ENCODE data around the gene PIK3CD. TPM values are rescaled to one million over a fixed set of nuclear protein-coding genes. Genes with fewer than 3 reads are reported as not detected.

PIK3CD gene
- total and polyA plus RNA-seq, 11 donors, result 1.9 to 18.8 (median 4.0) TPM

GRCh38 chr1:9717193-9718005 lies 65.9 kb downstream of the PIK3CD start:
- Histone ChIP-seq H3K27ac (peak overlapping the region in 4 of 12 donors; percentile 8 to 88 (median 32)), H3K9me3 (no peaks in the 10 kb centered on the region), H3K36me3 (peaks cover 0 to 77% (median 4%) of the 10 kb centered on the region in 9 donors), H3K4me1 (peaks cover 0 to 38% (median 0%) of the 10 kb centered on the region in 12 donors), H3K4me3 (peak overlapping the region in 8 of 12 donors; percentile 15 to 48 (median 32)), H3K27me3 (no peaks in the 10 kb centered on the region)
- no peak for TF ChIP-seq POLR2A (IDR thresholded peaks at IDR 0.05)
- TF ChIP-seq, protein P1, sequence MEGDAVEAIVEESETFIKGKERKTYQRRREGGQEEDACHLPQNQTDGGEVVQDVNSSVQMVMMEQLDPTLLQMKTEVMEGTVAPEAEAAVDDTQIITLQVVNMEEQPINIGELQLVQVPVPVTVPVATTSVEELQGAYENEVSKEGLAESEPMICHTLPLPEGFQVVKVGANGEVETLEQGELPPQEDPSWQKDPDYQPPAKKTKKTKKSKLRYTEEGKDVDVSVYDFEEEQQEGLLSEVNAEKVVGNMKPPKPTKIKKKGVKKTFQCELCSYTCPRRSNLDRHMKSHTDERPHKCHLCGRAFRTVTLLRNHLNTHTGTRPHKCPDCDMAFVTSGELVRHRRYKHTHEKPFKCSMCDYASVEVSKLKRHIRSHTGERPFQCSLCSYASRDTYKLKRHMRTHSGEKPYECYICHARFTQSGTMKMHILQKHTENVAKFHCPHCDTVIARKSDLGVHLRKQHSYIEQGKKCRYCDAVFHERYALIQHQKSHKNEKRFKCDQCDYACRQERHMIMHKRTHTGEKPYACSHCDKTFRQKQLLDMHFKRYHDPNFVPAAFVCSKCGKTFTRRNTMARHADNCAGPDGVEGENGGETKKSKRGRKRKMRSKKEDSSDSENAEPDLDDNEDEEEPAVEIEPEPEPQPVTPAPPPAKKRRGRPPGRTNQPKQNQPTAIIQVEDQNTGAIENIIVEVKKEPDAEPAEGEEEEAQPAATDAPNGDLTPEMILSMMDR (IDR thresholded peaks at IDR 0.05), result no peak
- peak; percentile 12 to 66 (median 32) for ATAC-seq
- intact Hi-C loops (cut with DNase I), result no loop called here
- DNase-seq, result peak in 4 of 5 donors; percentile 49 to 84 (median 58)
- whole genome bisulfite sequencing, 4 donors, result 48 to 60% (median 52%) methylated on average over 22 to 25 of the region's 25 CpGs

- peaks cover 0 to 3% (median under 1%) of the 10 kb centered on the region in 12 donors for H3K9me3 ChIP-seq
- H3K27ac ChIP-seq, result peak overlapping the region in 2 of 12 donors; percentile 34 to 88
- WGBS, 4 donors, result 88 to 93% (median 91%) methylated on average over 7 to 10 of the region's 10 CpGs
- peak overlapping the region in 4 of 12 donors; percentile 15 to 48 (median 42) for H3K4me3 ChIP-seq
- intact Hi-C loops (cut with DNase I), result no loop called here
- peaks cover 0 to 38% (median 0%) of the 10 kb centered on the region in 12 donors for H3K4me1 ChIP-seq
- no peak for DNase-seq
- H3K36me3 ChIP-seq, result peaks cover 0 to 78% (median 6%) of the 10 kb centered on the region in 9 donors
- no peaks in the 10 kb centered on the region for H3K27me3 ChIP-seq
- no peak for TF ChIP-seq POLR2A (IDR thresholded peaks at IDR 0.05)
- TF ChIP-seq, protein P1 (IDR thresholded peaks at IDR 0.05), result no peak
- no peak for ATAC-seq
Measured at GRCh38 chr1:9718006-9718680, 66.6 kb downstream of the PIK3CD start.

DNA sequence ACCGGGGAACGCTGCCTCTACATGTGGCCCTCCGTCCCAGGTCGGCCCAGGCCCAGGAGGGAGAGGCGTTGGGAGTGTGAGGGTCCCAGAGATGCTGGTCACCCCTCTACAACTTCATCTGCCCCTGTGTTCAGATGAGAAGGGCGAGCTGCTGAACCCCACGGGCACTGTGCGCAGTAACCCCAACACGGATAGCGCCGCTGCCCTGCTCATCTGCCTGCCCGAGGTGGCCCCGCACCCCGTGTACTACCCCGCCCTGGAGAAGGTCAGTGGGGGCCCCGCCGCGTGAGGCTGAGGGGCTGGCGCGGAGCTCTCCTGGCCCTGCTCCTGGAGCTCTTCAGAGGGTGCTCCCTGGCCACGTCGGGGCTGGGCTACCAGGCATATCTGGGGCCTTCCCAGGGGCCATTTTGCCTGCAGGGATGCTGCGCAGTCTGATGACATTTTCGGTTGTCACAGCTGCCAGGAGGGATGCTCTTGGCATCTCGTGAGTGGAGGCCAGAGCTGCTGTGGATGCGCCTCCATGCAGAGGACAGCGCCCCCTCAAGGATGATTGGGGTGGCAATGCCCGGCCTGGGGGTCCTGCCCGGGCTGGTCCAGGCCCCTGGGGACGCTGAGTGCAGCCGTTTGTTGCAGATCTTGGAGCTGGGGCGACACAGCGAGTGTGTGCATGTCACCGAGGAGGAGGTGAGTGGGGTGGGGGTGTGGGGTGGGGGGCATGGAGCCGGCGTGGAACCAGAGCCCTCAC lies 68.6 kb downstream of the PIK3CD start:
- Histone ChIP-seq H3K4me1 (peaks cover 0 to 38% (median 0%) of the 10 kb centered on the region in 12 donors), H3K27ac (peak overlapping the region in 1 of 12 donors; percentile 20), H3K27me3 (no peaks in the 10 kb centered on the region), H3K4me3 (no peak overlapping the region), H3K36me3 (peaks cover 0 to 79% (median 4%) of the 10 kb centered on the region in 9 donors), H3K9me3 (peaks cover 0 to 9% (median 2%) of the 10 kb centered on the region in 12 donors)
- DNase-seq, result no peak
- WGBS, 4 donors, result 84 to 93% (median 90%) methylated on average over 14 to 36 of the region's 36 CpGs
- ATAC-seq, result no peak
- intact Hi-C loops (cut with DNase I), result loop anchor here in 8 of 10 donors (5.0 to 10.0 kb wide), 2 partner anchors 145 to 147 kb away; no protein-coding TSS in a partner anchor
- TF ChIP-seq, protein P1 (IDR thresholded peaks at IDR 0.05), result no peak
- TF ChIP-seq POLR2A (IDR thresholded peaks at IDR 0.05), result no peak
